Measurements from ENCODE around the gene FARS2. TPM values are rescaled to one million over a fixed set of nuclear protein-coding genes. Genes with fewer than 3 reads are reported as not detected.

The FARS2 gene
- total RNA-seq, 1 donor from 2014 or later = 19.9 TPM

DNA sequence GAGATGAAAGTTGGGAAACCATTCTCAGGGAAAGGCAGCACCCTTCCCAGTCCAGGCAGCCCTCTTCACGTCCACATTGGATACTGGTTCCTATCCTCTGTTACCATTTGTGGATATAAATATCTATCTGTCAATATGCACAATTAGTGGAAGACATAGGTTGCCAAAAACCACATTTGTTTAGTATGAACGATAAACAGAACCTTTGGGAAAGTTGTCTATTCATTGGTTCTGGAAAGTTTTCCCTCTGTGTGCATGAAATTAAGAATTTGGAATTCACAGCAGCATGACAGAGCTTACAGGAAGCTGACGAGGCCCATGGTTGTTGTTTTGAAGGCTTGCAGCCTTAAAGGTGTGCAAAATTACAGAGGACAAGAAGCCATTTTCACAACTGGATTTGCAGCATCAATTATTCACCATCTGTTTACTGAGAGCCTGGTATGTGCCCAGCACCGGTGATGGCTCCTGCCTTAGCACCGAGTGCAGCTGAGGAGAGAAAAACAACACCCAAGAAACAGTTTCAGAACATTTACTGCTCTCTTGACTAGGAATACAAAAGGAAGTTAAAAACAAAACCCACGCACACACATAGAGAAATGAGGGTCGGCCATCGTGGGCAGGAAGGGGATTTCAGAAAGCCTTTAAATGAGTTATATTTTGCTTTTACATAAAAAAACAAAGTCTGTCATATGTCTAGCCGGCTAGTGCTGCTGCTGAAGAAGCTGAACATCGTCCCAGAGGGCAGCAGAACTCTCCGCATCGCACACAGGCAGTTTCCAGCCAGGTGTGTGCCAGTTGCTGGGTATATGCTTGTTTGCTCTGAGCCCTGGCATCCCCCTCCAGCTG, 319.6 kb downstream of the FARS2 start:
- H3K27ac Mint-ChIP-seq = no peak overlapping the region
- peaks cover 4% of the 10 kb centered on the region for H3K4me1 Mint-ChIP-seq
- H3K36me3 Mint-ChIP-seq = peaks cover 9% of the 10 kb centered on the region
- TF ChIP-seq, protein P1, sequence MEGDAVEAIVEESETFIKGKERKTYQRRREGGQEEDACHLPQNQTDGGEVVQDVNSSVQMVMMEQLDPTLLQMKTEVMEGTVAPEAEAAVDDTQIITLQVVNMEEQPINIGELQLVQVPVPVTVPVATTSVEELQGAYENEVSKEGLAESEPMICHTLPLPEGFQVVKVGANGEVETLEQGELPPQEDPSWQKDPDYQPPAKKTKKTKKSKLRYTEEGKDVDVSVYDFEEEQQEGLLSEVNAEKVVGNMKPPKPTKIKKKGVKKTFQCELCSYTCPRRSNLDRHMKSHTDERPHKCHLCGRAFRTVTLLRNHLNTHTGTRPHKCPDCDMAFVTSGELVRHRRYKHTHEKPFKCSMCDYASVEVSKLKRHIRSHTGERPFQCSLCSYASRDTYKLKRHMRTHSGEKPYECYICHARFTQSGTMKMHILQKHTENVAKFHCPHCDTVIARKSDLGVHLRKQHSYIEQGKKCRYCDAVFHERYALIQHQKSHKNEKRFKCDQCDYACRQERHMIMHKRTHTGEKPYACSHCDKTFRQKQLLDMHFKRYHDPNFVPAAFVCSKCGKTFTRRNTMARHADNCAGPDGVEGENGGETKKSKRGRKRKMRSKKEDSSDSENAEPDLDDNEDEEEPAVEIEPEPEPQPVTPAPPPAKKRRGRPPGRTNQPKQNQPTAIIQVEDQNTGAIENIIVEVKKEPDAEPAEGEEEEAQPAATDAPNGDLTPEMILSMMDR (IDR thresholded peaks at IDR 0.05; ENCODE audit: unreplicated experiment) = no peak
- no peak overlapping the region for H3K4me3 Mint-ChIP-seq
- no peak for DNase-seq (ENCODE audit: low spot score in 2 of 2, unreplicated experiment in 2 of 2)
- peaks cover 21% of the 10 kb centered on the region for H3K9me3 Mint-ChIP-seq
- no peaks in the 10 kb centered on the region for H3K27me3 Mint-ChIP-seq (ENCODE audit: low read depth)

- TF ChIP-seq, protein P1 (IDR thresholded peaks at IDR 0.05; ENCODE audit: unreplicated experiment) = no peak
- peaks cover 4% of the 10 kb centered on the region for H3K4me1 Mint-ChIP-seq
- H3K27me3 Mint-ChIP-seq (ENCODE audit: low read depth) = no peaks in the 10 kb centered on the region
- DNase-seq (ENCODE audit: low spot score in 2 of 2, unreplicated experiment in 2 of 2) = no peak
- H3K36me3 Mint-ChIP-seq = peaks cover 8% of the 10 kb centered on the region
- H3K4me3 Mint-ChIP-seq = no peak overlapping the region
- no peak overlapping the region for H3K27ac Mint-ChIP-seq
- H3K9me3 Mint-ChIP-seq = peaks cover 15% of the 10 kb centered on the region
Measured at GRCh38 chr6:5582762-5583161, 321.4 kb downstream of the FARS2 start.

GRCh38 chr6:5583528-5583927, 322.2 kb downstream of the FARS2 start:
- Mint-ChIP-seq H3K4me1 (peaks cover 4% of the 10 kb centered on the region), H3K27me3 (ENCODE audit: low read depth) (no peaks in the 10 kb centered on the region), H3K9me3 (peaks cover 15% of the 10 kb centered on the region), H3K27ac (no peak overlapping the region), H3K36me3 (peaks cover 8% of the 10 kb centered on the region), H3K4me3 (no peak overlapping the region)
- TF ChIP-seq, protein P1 (IDR thresholded peaks at IDR 0.05; ENCODE audit: unreplicated experiment) = no peak
- no peak for DNase-seq (ENCODE audit: low spot score in 2 of 2, unreplicated experiment in 2 of 2)

GRCh38 chr6:5584078-5584482, 322.8 kb downstream of the FARS2 start:
- peak overlapping the region; percentile 76 for H3K27ac Mint-ChIP-seq

GRCh38 chr6:5587648-5588047, 326.3 kb downstream of the FARS2 start:
- H3K4me1 Mint-ChIP-seq = peaks cover 4% of the 10 kb centered on the region
- H3K36me3 Mint-ChIP-seq = peaks cover 8% of the 10 kb centered on the region
- no peak overlapping the region for H3K4me3 Mint-ChIP-seq
- TF ChIP-seq, protein P1 (IDR thresholded peaks at IDR 0.05; ENCODE audit: unreplicated experiment) = no peak
- no peak for DNase-seq (ENCODE audit: low spot score in 2 of 2, unreplicated experiment in 2 of 2)
- H3K27ac Mint-ChIP-seq = no peak overlapping the region
- peaks cover 15% of the 10 kb centered on the region for H3K9me3 Mint-ChIP-seq
- H3K27me3 Mint-ChIP-seq (ENCODE audit: low read depth) = no peaks in the 10 kb centered on the region

More at GRCh38 chr6:5584078-5584482, 322.8 kb downstream of the FARS2 start:
- H3K27me3 Mint-ChIP-seq (ENCODE audit: low read depth) = no peaks in the 10 kb centered on the region
- H3K9me3 Mint-ChIP-seq = peaks cover 15% of the 10 kb centered on the region
- H3K4me3 Mint-ChIP-seq = no peak overlapping the region
- peaks cover 8% of the 10 kb centered on the region for H3K36me3 Mint-ChIP-seq
- DNase-seq (ENCODE audit: low spot score in 2 of 2, unreplicated experiment in 2 of 2) = no peak
- H3K4me1 Mint-ChIP-seq = peaks cover 4% of the 10 kb centered on the region
- TF ChIP-seq, protein P1 (IDR thresholded peaks at IDR 0.05; ENCODE audit: unreplicated experiment) = no peak

Measured in mesothelial cell of epicardium (in vitro differentiated cells).